BLaER1 (cell line): Measurements from ENCODE around the gene PAPSS1.

Source experiments
- H3K27ac ChIP-seq: shearing (Covaris generic); formaldehyde crosslinking; 2 replicates; pipeline ENCODE4 v1.8.1; 2022
- H3K27me3 ChIP-seq: shearing (Covaris generic); formaldehyde crosslinking; 2 replicates; pipeline ENCODE4 v1.8.1; 2022
- H3K36me3 ChIP-seq: shearing (Covaris generic); formaldehyde crosslinking; 2 replicates; pipeline ENCODE4 v1.8.1; 2022
- H3K4me1 ChIP-seq: shearing (Covaris generic); formaldehyde crosslinking; 2 replicates; pipeline ENCODE4 v1.8.1; 2022
- H3K4me2 ChIP-seq: shearing (Covaris generic); formaldehyde crosslinking; 2 replicates; pipeline ENCODE4 v1.8.1; 2022
- H3K4me3 ChIP-seq: shearing (Covaris generic); formaldehyde crosslinking; 2 replicates; pipeline ENCODE4 v1.8.1; 2022
- H3K9ac ChIP-seq: shearing (Covaris generic); formaldehyde crosslinking; 2 replicates; pipeline ENCODE4 v1.8.1; 2022
- H3K9me3 ChIP-seq: shearing (Covaris generic); formaldehyde crosslinking; 2 replicates; pipeline ENCODE4 v1.8.1; 2022
- H4K20me1 ChIP-seq: shearing (Covaris generic); formaldehyde crosslinking; 2 replicates; pipeline ENCODE4 v1.8.1; 2022
- Cebpa-rat ChIP-seq: shearing (Covaris generic); IDR thresholded peaks from 2 replicates; pipeline ENCODE4 v1.8.1; 2022

The PAPSS1 gene

GRCh38 chr4:107631560-107631959 lies 88.5 kb downstream of the PAPSS1 start:
- TF ChIP-seq Cebpa-rat: no peak
- Histone ChIP-seq H3K9me3 (peaks cover 8% of the 10 kb centered on the region; the same call in 1 of the 2 replicates), H3K9ac (no peak overlapping the region), H3K4me1 (peaks cover 7% of the 10 kb centered on the region; the same call in 1 of the 2 replicates), H4K20me1 (no peaks in the 10 kb centered on the region), H3K4me3 (no peak overlapping the region), H3K27me3 (no peaks in the 10 kb centered on the region), H3K36me3 (peaks cover 24% of the 10 kb centered on the region), H3K27ac (no peak overlapping the region), H3K4me2 (no peak overlapping the region)

GRCh38 chr4:107630185-107630705 lies 89.8 kb downstream of the PAPSS1 start:
- H3K4me1 ChIP-seq: peaks cover 7% of the 10 kb centered on the region; the same call in 1 of the 2 replicates
- no peak for TF ChIP-seq Cebpa-rat

GRCh38 chr4:107629318-107629717 lies 90.7 kb downstream of the PAPSS1 start:
- Histone ChIP-seq H3K4me3 (no peak overlapping the region), H3K9me3 (peaks cover 8% of the 10 kb centered on the region; the same call in 1 of the 2 replicates), H3K9ac (no peak overlapping the region), H3K36me3 (peaks cover 24% of the 10 kb centered on the region), H3K4me1 (peaks cover 7% of the 10 kb centered on the region; the same call in 1 of the 2 replicates), H3K27me3 (no peaks in the 10 kb centered on the region), H3K4me2 (no peak overlapping the region), H4K20me1 (no peaks in the 10 kb centered on the region), H3K27ac (no peak overlapping the region)
- TF ChIP-seq Cebpa-rat: no peak

More at GRCh38 chr4:107630185-107630705, 89.8 kb downstream of the PAPSS1 start:
- H3K9ac ChIP-seq: no peak overlapping the region
- H4K20me1 ChIP-seq: no peaks in the 10 kb centered on the region
- H3K27ac ChIP-seq: no peak overlapping the region
- H3K36me3 ChIP-seq: peaks cover 24% of the 10 kb centered on the region
- H3K27me3 ChIP-seq: no peaks in the 10 kb centered on the region
- no peak overlapping the region for H3K4me2 ChIP-seq
- H3K4me3 ChIP-seq: no peak overlapping the region
- peaks cover 8% of the 10 kb centered on the region; the same call in 1 of the 2 replicates for H3K9me3 ChIP-seq

- no peak overlapping the region for H3K9ac ChIP-seq
- H3K36me3 ChIP-seq: peaks cover 24% of the 10 kb centered on the region
- peaks cover 7% of the 10 kb centered on the region; the same call in 1 of the 2 replicates for H3K4me1 ChIP-seq
- no peaks in the 10 kb centered on the region for H4K20me1 ChIP-seq
- H3K27ac ChIP-seq: no peak overlapping the region
- TF ChIP-seq Cebpa-rat: peak; percentile 43; the same call in 1 of the 2 replicates
- no peaks in the 10 kb centered on the region for H3K27me3 ChIP-seq
- no peak overlapping the region for H3K4me3 ChIP-seq
- peaks cover 18% of the 10 kb centered on the region for H3K9me3 ChIP-seq
- H3K4me2 ChIP-seq: no peak overlapping the region
Measured at GRCh38 chr4:107625391-107625902, 94.6 kb downstream of the PAPSS1 start.

GRCh38 chr4:107624024-107624423 lies 96.0 kb downstream of the PAPSS1 start:
- no peaks in the 10 kb centered on the region for H3K4me1 ChIP-seq
- no peak overlapping the region for H3K4me2 ChIP-seq
- H3K9me3 ChIP-seq: peaks cover 14% of the 10 kb centered on the region
- H3K36me3 ChIP-seq: peaks cover 17% of the 10 kb centered on the region
- no peaks in the 10 kb centered on the region for H4K20me1 ChIP-seq
- H3K4me3 ChIP-seq: no peak overlapping the region
- no peak for TF ChIP-seq Cebpa-rat
- H3K27me3 ChIP-seq: no peaks in the 10 kb centered on the region
- no peak overlapping the region for H3K27ac ChIP-seq
- no peak overlapping the region for H3K9ac ChIP-seq

GRCh38 chr4:107622006-107622405 lies 98.0 kb downstream of the PAPSS1 start:
- Histone ChIP-seq H3K9ac (no peak overlapping the region), H3K36me3 (peaks cover 18% of the 10 kb centered on the region), H3K27me3 (no peaks in the 10 kb centered on the region), H3K4me3 (no peak overlapping the region), H3K4me1 (no peaks in the 10 kb centered on the region), H3K9me3 (peaks cover 14% of the 10 kb centered on the region), H3K4me2 (no peak overlapping the region), H3K27ac (no peak overlapping the region), H4K20me1 (no peaks in the 10 kb centered on the region)
- TF ChIP-seq Cebpa-rat: no peak

- no peaks in the 10 kb centered on the region for H4K20me1 ChIP-seq
- H3K4me1 ChIP-seq: no peaks in the 10 kb centered on the region
- peaks cover 21% of the 10 kb centered on the region for H3K36me3 ChIP-seq
- no peak overlapping the region for H3K9ac ChIP-seq
- H3K4me2 ChIP-seq: no peak overlapping the region
- no peak for TF ChIP-seq Cebpa-rat
- no peak overlapping the region for H3K27ac ChIP-seq
- no peak overlapping the region for H3K4me3 ChIP-seq
- H3K27me3 ChIP-seq: no peaks in the 10 kb centered on the region
- H3K9me3 ChIP-seq: peaks cover 14% of the 10 kb centered on the region
Measured at GRCh38 chr4:107619731-107620130, 100.3 kb downstream of the PAPSS1 start.

- no peaks in the 10 kb centered on the region for H3K4me1 ChIP-seq
- peaks cover 20% of the 10 kb centered on the region for H3K36me3 ChIP-seq
- no peak overlapping the region for H3K4me3 ChIP-seq
- no peak overlapping the region for H3K4me2 ChIP-seq
- peaks cover 12% of the 10 kb centered on the region for H3K9me3 ChIP-seq
- H3K9ac ChIP-seq: no peak overlapping the region
- H3K27ac ChIP-seq: no peak overlapping the region
- no peaks in the 10 kb centered on the region for H4K20me1 ChIP-seq
- no peaks in the 10 kb centered on the region for H3K27me3 ChIP-seq
- no peak for TF ChIP-seq Cebpa-rat
Measured at GRCh38 chr4:107619066-107619465, 101.0 kb downstream of the PAPSS1 start.

GRCh38 chr4:107618656-107619055 lies 101.4 kb downstream of the PAPSS1 start:
- no peak for TF ChIP-seq Cebpa-rat
- peaks cover 8% of the 10 kb centered on the region for H3K9me3 ChIP-seq
- no peak overlapping the region for H3K4me2 ChIP-seq
- no peaks in the 10 kb centered on the region for H3K27me3 ChIP-seq
- no peak overlapping the region for H3K27ac ChIP-seq
- peaks cover 18% of the 10 kb centered on the region for H3K36me3 ChIP-seq
- no peak overlapping the region for H3K4me3 ChIP-seq
- no peaks in the 10 kb centered on the region for H4K20me1 ChIP-seq
- no peaks in the 10 kb centered on the region for H3K4me1 ChIP-seq
- H3K9ac ChIP-seq: no peak overlapping the region

GRCh38 chr4:107616838-107617389 lies 103.1 kb downstream of the PAPSS1 start:
- Histone ChIP-seq H3K4me3 (no peak overlapping the region), H3K27me3 (no peaks in the 10 kb centered on the region), H3K36me3 (peaks cover 23% of the 10 kb centered on the region), H3K4me2 (no peak overlapping the region), H3K9me3 (peaks cover 10% of the 10 kb centered on the region), H3K4me1 (no peaks in the 10 kb centered on the region), H3K27ac (no peak overlapping the region), H4K20me1 (no peaks in the 10 kb centered on the region), H3K9ac (no peak overlapping the region)
- no peak for TF ChIP-seq Cebpa-rat
